Stomach (tissue), 9 donors: ENCODE measurements around the gene CEP295NL. TPM values are rescaled to one million over a fixed set of nuclear protein-coding genes. Genes with fewer than 3 reads are reported as not detected.
A peak's percentile ranks its signal among the peaks of the same experiment; 100 is the strongest.
"Not testable (repeated sequence)": the region's sequence is repeated elsewhere in the genome, so short reads cannot be mapped to it uniquely, and the experiment has no call there.

Experiments
- DNase-seq, 2 donors: peaks; one replicate each; pipeline versions ENCODE4 v3.0.0 to v3.0.0-alpha.2; 2013 to 2019
- H3K27ac ChIP-seq, 5 donors: fragments of 200-600 bp in 4 of 5; sonication (generic) in 4 of 5; one replicate each; pipeline ENCODE4 v1.5.1; 2013 to 2019; ENCODE audit warnings: mild to moderate bottlenecking in 1 of 5, moderate library complexity in 1 of 5
- H3K27me3 ChIP-seq, 3 donors: fragments of 200-600 bp; sonication (generic); one replicate each; pipeline ENCODE4 v1.5.1; 2017 to 2019; ENCODE audit warnings: mixed run types in 1 of 3
- H3K36me3 ChIP-seq, 4 donors: fragments of 200-600 bp; sonication (generic); 1 replicate in 3 of 4; 2 replicates in 1 of 4; pipeline ENCODE4 v1.5.1; 2016 to 2019
- H3K4me1 ChIP-seq, 4 donors: fragments of 200-600 bp; sonication (generic); one replicate each; pipeline ENCODE4 v1.5.1; 2016 to 2019
- H3K4me3 ChIP-seq, 4 donors: fragments of 200-600 bp; sonication (generic) in 3 of 4; one replicate each; pipeline ENCODE4 v1.5.1; 2016 to 2019; ENCODE audit warnings: mild to moderate bottlenecking in 1 of 4
- H3K9me3 ChIP-seq, 4 donors: fragments of 200-600 bp; sonication (generic); one replicate each; pipeline ENCODE4 v1.5.1; 2016 to 2019
- CTCF ChIP-seq, 7 experiments: fragments of 450-650 bp in 4 of 7; fragments of 200-600 bp in 3 of 7; sonication (generic) in 3 of 7; IDR thresholded peaks; one replicate each; pipeline ENCODE4 v1.5.1; 2016 to 2019; ENCODE audit warnings: antibody characterized with exemption in 7 of 7, control low read depth in 2 of 7, mild to moderate bottlenecking in 1 of 7
- EP300 ChIP-seq: sonication (generic); formaldehyde crosslinking; IDR thresholded peaks from one replicate; pipeline ENCODE4 v1.6.1; 2017; ENCODE audit warnings: antibody characterized with exemption
- POLR2A ChIP-seq, 4 donors: fragments of 450-650 bp; IDR thresholded peaks; one replicate each; pipeline ENCODE4 v1.6.1; 2016; ENCODE audit warnings: antibody characterized with exemption in 4 of 4, control low read depth in 2 of 4, mild to moderate bottlenecking in 1 of 4, moderate library complexity in 1 of 4
- POLR2AphosphoS5 ChIP-seq, 3 donors: sonication (generic); formaldehyde crosslinking; IDR thresholded peaks; one replicate each; pipeline ENCODE4 v1.6.1; 2016; ENCODE audit warnings: antibody characterized with exemption in 3 of 3
- WGBS, 5 donors: extraction: QIAGEN DNeasy Blood & Tissue Kit in 3 of 5; methylation state at CpG; one replicate each; pipeline versions ENCODE4 v1.1.5 to v1.1.7; 2013 to 2018; 5-methylcytosine and 5-hydroxymethylcytosine counted together
- intact Hi-C: fragments of 100-400 bp; cut with DNase I; formaldehyde crosslinking; loops from one replicate; pipeline ENCODE4 v1.15.1; 2023; ENCODE audit warnings: low total_unique reads
- polyA plus RNA-seq, 3 donors: library from polyadenylated mRNA; stranded (reverse); fragments of 200-250 nt; gene quantifications; one replicate each; pipeline ENCODE4 v1.2.3, GENCODE V29; 2013
- total RNA-seq, 5 donors: library from RNA; depleted of rRNA; stranded (reverse); fragments of >200 nt; gene quantifications; one replicate each; pipeline versions ENCODE4 v1.1.0 to v1.2.3, GENCODE V29; 2014 to 2016
- donor health status: healthy with polysubstance abuse.
- donor health status: Bipolar disorder and iron deficiency.
- donor health status: healthy.

Gene CEP295NL
- total and polyA plus RNA-seq, 8 donors = 0.31 to 23.9 (median 5.8) TPM; not detected in 1

GRCh38 chr17:78878871-78879527 is 24.0 kb downstream of the CEP295NL start:
- H3K4me3 ChIP-seq = peak overlapping the region in 3 of 4 donors; percentile 4 to 14 (median 6)
- H3K4me1 ChIP-seq = peaks cover 47 to 100% (median 84%) of the 10 kb centered on the region in 4 donors
- no peak for TF ChIP-seq EP300
- TF ChIP-seq POLR2A (IDR thresholded peaks at IDR 0.05) = no peak
- no peak for TF ChIP-seq CTCF (IDR thresholded peaks at IDR 0.05)
- no peak for TF ChIP-seq POLR2AphosphoS5 (IDR thresholded peaks at IDR 0.05)
- peak overlapping the region; percentile 70 to 95 (median 86) for H3K27ac ChIP-seq
- WGBS, 5 donors = 84 to 88% (median 86%) methylated on average over 14 of the region's 14 CpGs
- no peak for DNase-seq
- intact Hi-C loops = no loop called here
- no peaks in the 10 kb centered on the region for H3K27me3 ChIP-seq
- no peaks in the 10 kb centered on the region for H3K9me3 ChIP-seq
- H3K36me3 ChIP-seq = no peaks in the 10 kb centered on the region

- TF ChIP-seq CTCF (IDR thresholded peaks at IDR 0.05) (no peak), POLR2A (IDR thresholded peaks at IDR 0.05) (no peak), EP300 (no peak), POLR2AphosphoS5 (IDR thresholded peaks at IDR 0.05) (no peak)
- no peak for DNase-seq
- WGBS, 5 donors = 83 to 93% (median 91%) methylated on average over 14 to 15 of the region's 15 CpGs
- Histone ChIP-seq H3K36me3 (peaks cover 1 to 4% (median 4%) of the 10 kb centered on the region in 4 donors), H3K9me3 (no peaks in the 10 kb centered on the region), H3K27me3 (no peaks in the 10 kb centered on the region), H3K4me3 (no peak overlapping the region), H3K27ac (peak overlapping the region in 3 of 5 donors; percentile 86 to 95 (median 93)), H3K4me1 (peaks cover 43 to 100% (median 84%) of the 10 kb centered on the region in 4 donors)
- intact Hi-C loops = no loop called here
Measured at GRCh38 chr17:78878261-78878660, 24.7 kb downstream of the CEP295NL start.

- 26 to 65% (median 43%) methylated on average over 8 of the region's 8 CpGs for WGBS, 5 donors
- H3K9me3 ChIP-seq, H3K27me3 ChIP-seq, intact Hi-C loops, H3K4me3 ChIP-seq: not testable (repeated sequence)
- peak in 1 of 3 donors; percentile 74 for TF ChIP-seq POLR2AphosphoS5 (IDR thresholded peaks at IDR 0.05)
- Histone ChIP-seq H3K4me1 (peaks cover 31 to 90% (median 74%) of the 10 kb centered on the region in 4 donors), H3K27ac (peak overlapping the region; percentile 13 to 93 (median 62)), H3K36me3 (peaks cover 4 to 16% (median 15%) of the 10 kb centered on the region in 4 donors)
- DNase-seq = peak in 1 of 2 donors; percentile 81
Measured at GRCh38 chr17:78876954-78877517, 26.0 kb downstream of the CEP295NL start.

- Histone ChIP-seq H3K4me1 (peaks cover 30 to 81% (median 65%) of the 10 kb centered on the region in 4 donors), H3K27me3 (no peaks in the 10 kb centered on the region), H3K36me3 (peaks cover 4 to 25% (median 23%) of the 10 kb centered on the region in 4 donors), H3K9me3 (no peaks in the 10 kb centered on the region), H3K4me3 (no peak overlapping the region), H3K27ac (peak overlapping the region in 4 of 5 donors; percentile 61 to 93 (median 70))
- WGBS, 5 donors = 41 to 91% (median 79%) methylated on average over 7 of the region's 7 CpGs
- TF ChIP-seq POLR2A (IDR thresholded peaks at IDR 0.05) (no peak), POLR2AphosphoS5 (IDR thresholded peaks at IDR 0.05) (no peak), EP300 (no peak), CTCF (IDR thresholded peaks at IDR 0.05) (no peak)
- intact Hi-C loops = no loop called here
- no peak for DNase-seq
Measured at GRCh38 chr17:78876094-78876597, 26.9 kb downstream of the CEP295NL start.
